ENCODE results near the gene PLIN5. TPM values are rescaled to one million over a fixed set of nuclear protein-coding genes. Genes with fewer than 3 reads are reported as not detected.

The PLIN5 gene
- total RNA-seq, 1 donor: not detected

- peak; percentile 14 for TF ChIP-seq CTCF (IDR thresholded peaks at IDR 0.05; ENCODE audit: insufficient read depth, low read length)
- no peak for DNase-seq (ENCODE audit: low read depth)
- peak overlapping the region; percentile 45 for H3K4me3 ChIP-seq (ENCODE audit: low read depth, low read length)
Observed at GRCh38 chr19:4580021-4580901, 45.2 kb upstream of the PLIN5 start.

- H3K4me3 ChIP-seq (ENCODE audit: low read depth, low read length): no peak overlapping the region
- TF ChIP-seq CTCF (IDR thresholded peaks at IDR 0.05; ENCODE audit: insufficient read depth, low read length): no peak
- DNase-seq (ENCODE audit: low read depth): no peak
Observed at GRCh38 chr19:4579389-4579788, 44.4 kb upstream of the PLIN5 start.

GRCh38 chr19:4578552-4579248 is 43.7 kb upstream of the PLIN5 start:
- no peak for TF ChIP-seq CTCF (IDR thresholded peaks at IDR 0.05; ENCODE audit: insufficient read depth, low read length)
- no peak overlapping the region for H3K4me3 ChIP-seq (ENCODE audit: low read depth, low read length)
- DNase-seq (ENCODE audit: low read depth): no peak

- peak; percentile 37 for DNase-seq (ENCODE audit: low read depth)
- no peak for TF ChIP-seq CTCF (IDR thresholded peaks at IDR 0.05; ENCODE audit: insufficient read depth, low read length)
- H3K4me3 ChIP-seq (ENCODE audit: low read depth, low read length): no peak overlapping the region
Observed at GRCh38 chr19:4577020-4577782, 42.2 kb upstream of the PLIN5 start.

- no peak overlapping the region for H3K4me3 ChIP-seq (ENCODE audit: low read depth, low read length)
- peak; percentile 79 for TF ChIP-seq CTCF (IDR thresholded peaks at IDR 0.05; ENCODE audit: insufficient read depth, low read length)
- peak; percentile 60 for DNase-seq (ENCODE audit: low read depth)
Observed at GRCh38 chr19:4576016-4576933, 41.3 kb upstream of the PLIN5 start.
